SH-SY5Y (cell line): ENCODE measurements around the gene ZNF433.

Source experiments
- GATA2 ChIP-seq: IDR thresholded peaks from 2 replicates; pipeline ENCODE4 v1.6.1; 2011; ENCODE audit warnings: mild to moderate bottlenecking, low read depth, low read length
- GATA3 ChIP-seq: IDR thresholded peaks from 2 replicates; pipeline ENCODE4 v1.6.1; 2011; ENCODE audit warnings: low read depth, mild to moderate bottlenecking, low read length, moderate library complexity

DNA sequence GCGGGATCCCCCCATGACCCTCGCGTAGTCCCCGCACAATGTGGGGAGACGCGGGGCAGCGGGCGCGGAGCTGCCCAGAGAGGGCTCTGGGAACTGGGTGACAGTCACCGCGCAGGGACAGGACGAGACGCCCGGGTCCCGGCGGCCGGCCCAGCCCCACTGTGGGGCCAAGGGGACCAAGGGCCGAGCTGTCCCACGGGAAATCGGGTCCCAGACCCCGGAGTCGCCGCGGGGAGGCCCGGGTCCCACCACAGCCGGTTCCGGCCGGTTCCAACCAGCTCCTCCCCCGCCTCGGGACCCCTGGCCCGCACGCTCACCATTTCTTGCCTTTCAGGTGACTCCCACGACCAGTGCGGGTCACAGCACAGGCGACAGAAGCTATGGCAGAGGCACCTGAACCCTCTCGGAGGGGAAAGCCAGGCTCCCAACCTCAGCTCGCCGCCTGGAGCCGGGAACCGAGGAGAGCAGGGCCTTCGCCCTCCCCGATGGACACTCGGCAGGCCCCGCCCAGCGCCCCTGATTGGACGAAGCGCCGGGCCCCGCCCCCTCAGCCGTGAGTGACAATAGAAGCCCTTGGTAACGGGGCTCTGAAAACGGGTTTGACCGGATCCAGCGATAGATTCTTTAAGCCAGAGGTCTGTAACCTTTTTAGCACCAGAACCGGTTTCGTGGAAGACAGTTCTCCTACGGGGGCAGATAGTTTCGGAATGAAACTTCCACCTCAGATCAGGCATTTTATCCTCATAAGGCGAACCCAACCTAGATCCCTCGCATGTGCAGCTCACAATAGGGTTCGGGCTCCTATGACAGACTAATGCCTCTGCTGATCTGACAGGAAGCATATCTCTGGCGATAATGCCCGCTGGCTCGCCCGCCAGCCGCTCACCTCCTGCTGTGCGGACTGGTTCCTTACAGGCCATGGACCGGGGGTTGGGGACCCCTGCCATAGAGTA is at the start of gene ZNF433:
- TF ChIP-seq GATA2 (no peak; the same call in 1 of the 2 replicates), GATA3 (no peak)
